Skin epidermis (tissue), 12 donors: Measurements from ENCODE around the gene NCF2.
"Not testable (repeated sequence)": the region's sequence is repeated elsewhere in the genome, so short reads cannot be mapped to it uniquely, and the experiment has no call there.

Experiments used
- H3K27ac ChIP-seq, 21 experiments: fragments of 200-600 bp; sonication (generic) in 11 of 21; one replicate each; pipeline ENCODE4 v1.5.0; 2020; ENCODE audit warnings: mild to moderate bottlenecking in 3 of 21, inconsistent platforms in 2 of 21, moderate library complexity in 2 of 21
- H3K4me3 ChIP-seq, 7 experiments: fragments of 200-600 bp; sonication (generic) in 2 of 7; one replicate each; pipeline ENCODE4 v1.5.0; 2020; ENCODE audit warnings: inconsistent platforms in 2 of 7, mild to moderate bottlenecking in 2 of 7, moderate library complexity in 1 of 7

Gene NCF2

DNA sequence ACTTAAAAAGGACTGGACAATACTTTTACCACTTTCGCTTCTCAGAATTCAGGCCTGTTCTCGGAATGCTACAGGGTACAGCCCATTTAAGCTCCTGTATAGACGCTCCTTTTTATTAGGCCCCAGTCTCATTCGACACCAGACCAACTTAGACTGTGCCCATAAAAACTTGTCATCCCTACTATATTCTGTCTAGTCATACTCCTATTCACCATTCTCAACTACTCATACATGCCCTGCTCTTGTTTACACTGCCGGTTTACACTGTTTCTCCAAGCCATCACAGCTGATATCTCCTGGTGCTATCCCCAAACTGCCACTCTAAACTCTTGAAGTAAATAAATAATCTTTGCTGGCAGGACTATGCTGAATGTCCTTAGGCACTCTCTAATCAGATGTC, 27.9 kb upstream of the NCF2 start:
- not testable (repeated sequence) for H3K27ac ChIP-seq, H3K4me3 ChIP-seq

DNA sequence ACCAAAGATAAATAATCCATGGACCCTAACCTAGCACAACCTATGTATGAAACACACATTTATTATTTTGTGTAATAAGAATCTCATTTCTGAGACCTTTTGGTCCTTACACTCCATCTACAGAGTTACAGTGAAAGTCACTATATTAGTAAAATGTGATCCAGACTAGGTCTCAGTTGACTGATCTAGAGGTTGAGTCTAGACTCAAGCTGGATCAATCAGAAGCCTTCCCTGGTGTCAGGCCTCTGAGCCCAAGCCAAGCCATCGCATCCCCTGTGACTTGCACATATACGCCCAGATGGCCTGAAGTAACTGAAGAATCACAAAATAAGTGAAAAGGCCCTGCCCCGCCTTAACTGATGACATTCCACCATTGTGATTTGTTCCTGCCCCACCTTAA, 22.7 kb upstream of the NCF2 start:
- H3K27ac ChIP-seq, H3K4me3 ChIP-seq: not testable (repeated sequence)

DNA sequence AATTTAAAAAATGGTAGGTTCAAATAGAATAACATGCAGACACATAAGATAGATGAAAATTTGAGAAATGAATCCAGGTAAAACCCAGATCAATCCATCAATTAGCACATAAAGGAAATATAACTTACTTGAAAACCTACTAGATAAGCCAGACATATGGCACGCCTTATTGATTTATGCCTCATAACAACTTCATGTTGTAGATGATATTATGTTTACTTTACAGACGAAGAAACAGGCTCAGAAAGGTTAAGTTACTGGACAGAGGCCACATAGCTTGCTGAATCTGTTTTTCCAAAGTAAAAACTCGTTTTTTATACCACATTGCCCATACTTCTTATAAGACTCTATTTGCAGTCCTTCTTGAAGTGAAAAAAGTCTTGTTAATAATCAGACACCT, 22.1 kb upstream of the NCF2 start:
- H3K27ac ChIP-seq = no peak overlapping the region

DNA sequence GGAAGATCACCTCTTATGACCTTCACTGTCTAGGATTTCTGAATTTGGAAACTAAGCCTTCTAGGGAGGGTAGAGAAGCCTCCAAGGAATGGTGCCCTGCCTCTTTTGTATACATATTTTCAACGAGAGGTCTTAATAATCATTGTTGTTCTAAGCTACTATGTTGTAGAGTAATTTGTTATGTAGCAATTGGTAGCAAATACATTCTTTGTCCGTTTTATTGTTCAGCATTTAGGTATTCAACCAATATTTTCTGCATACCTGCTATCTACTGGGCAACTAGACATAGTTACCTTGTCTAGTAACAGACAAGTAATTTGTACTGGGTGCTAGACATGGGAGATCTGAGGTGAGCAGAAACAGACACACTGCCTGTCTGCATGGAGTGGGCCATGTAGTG, 20.8 kb upstream of the NCF2 start:
- Histone ChIP-seq H3K4me3 (no peak overlapping the region), H3K27ac (peak overlapping the region in 1 of 21 experiments; percentile 33)

More for the DNA sequence above, 22.1 kb upstream of the NCF2 start:
- no peak overlapping the region for H3K4me3 ChIP-seq

DNA sequence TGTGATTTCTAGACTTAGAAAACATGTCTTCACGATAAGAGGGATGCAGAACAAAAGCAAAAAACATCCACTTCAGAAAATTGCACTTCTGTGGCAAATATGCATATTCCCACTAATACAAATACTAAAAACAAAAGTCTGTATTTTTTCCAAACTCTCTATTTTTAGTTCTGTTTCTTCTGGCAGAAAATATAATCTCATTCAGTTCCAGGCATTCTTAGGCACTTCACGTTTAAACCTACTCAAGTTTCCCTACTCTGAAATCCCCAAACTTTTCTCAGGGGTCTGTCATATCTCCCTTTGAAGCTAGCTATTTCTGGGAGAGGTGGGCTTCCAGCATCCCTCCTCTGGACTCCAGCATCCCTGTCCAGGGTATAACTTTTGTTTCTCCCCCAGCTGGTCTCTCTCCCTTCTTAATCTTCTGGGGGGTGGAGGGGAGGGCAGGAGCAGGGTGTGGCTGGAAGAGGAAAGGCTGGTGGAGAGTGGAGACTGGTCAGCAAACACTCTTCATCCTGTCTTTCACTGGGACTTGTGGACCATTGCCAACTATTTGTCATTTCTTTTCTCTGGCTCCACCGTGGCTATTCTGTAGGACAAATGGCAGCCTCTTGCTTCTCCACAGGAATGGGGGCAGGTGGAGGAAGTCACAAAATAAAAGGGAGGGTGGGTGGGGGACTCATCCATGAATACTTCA, 19.6 kb upstream of the NCF2 start:
- H3K4me3 ChIP-seq = no peak overlapping the region
- peak overlapping the region in 12 of 21 experiments; percentile 18 to 71 (median 44) for H3K27ac ChIP-seq

DNA sequence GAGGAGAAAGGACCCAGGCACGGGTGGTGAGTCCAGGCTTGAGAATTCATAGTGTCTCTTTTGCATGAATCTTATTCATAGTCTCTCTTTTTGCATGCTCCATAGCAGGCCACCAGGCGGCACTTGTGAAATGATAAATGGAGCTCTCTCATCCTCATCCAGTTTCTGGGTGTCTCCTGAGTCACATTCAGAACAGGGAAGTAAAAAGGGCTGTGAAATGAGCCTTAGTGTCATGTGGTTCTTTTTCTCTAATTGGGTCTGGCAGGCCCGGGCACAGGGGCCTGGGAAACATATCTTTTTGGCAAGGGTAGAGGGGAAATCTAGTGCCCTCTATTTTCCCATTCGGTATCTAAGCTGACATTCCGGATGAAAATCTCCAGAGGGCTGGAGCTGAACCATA, 19.1 kb upstream of the NCF2 start:
- H3K27ac ChIP-seq = peak overlapping the region in 18 of 21 experiments; percentile 12 to 71 (median 48)
- no peak overlapping the region for H3K4me3 ChIP-seq

DNA sequence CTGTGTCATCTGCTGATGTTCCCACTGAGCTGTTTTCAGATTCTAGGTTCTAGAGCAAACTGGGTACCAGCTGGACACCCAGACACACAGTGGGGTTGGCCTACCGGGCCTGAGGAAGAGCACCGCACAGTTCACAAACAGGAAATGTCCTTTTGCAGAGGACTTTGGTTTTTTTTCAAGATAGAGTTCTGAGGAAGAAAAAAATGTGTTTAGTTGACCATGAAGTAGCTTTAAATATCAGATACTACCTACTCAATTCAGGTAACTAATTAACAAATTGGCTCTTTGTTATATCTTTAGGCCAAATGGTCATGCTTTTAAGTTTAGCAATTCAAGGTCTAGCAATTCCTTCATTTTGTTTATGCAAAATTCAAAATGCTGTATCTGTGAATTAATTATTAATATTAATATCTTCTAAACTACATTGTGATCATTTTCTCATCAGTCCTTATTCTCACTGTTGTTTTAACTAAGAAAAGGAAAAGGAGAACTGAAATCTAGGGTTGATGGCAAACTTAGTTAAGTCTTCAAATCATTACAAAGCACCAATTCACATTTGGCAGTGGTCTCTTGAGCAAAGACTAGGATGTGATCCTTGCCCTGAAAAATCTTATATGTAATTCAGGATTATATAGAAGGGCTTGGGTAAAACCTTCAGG, 17.2 kb upstream of the NCF2 start:
- no peak overlapping the region for H3K4me3 ChIP-seq
- peak overlapping the region in 7 of 21 experiments; percentile 13 to 69 (median 30) for H3K27ac ChIP-seq

DNA sequence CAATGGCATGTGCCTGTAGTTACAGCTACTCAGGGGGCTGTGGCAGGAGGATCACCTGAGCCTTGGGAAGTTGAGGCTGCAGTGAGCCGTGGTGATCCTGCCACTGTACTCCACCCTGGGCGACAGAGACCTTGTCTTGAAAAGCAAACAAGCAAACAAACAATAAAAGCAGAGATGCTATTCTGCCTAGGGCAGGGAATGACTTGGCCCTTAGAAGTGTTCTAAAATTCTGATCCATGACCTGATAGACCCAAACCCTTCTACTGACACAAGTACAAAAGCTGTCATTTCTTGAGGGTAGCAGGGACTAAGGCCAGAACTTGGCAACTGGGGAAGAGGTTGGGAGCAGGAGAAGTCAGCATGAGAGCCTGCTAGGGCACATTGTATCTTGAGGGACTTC, 15.6 kb upstream of the NCF2 start:
- no peak overlapping the region for H3K4me3 ChIP-seq
- peak overlapping the region in 5 of 21 experiments; percentile 16 to 74 (median 52) for H3K27ac ChIP-seq

DNA sequence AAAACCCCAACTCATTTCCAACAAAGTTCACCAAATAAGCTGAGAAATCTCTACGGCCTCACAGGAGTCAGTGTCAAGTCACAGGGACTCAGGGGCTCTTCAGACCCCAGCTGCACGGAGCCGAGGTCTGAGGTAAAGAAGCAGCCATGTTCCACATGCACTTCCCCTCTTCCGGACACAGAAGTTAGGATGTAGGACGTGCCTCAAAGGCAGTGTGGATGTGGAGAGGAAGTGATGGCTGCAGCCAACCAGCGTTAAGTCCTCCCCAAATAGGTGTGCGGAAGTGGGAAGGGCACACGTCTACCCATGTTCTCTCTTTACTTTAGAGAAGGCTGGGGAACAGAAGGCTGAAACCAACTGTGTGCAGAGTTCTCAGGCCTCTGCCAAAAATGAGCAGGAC, 14.6 kb upstream of the NCF2 start:
- H3K27ac ChIP-seq = peak overlapping the region in 11 of 21 experiments; percentile 11 to 74 (median 48)
- H3K4me3 ChIP-seq = no peak overlapping the region

DNA sequence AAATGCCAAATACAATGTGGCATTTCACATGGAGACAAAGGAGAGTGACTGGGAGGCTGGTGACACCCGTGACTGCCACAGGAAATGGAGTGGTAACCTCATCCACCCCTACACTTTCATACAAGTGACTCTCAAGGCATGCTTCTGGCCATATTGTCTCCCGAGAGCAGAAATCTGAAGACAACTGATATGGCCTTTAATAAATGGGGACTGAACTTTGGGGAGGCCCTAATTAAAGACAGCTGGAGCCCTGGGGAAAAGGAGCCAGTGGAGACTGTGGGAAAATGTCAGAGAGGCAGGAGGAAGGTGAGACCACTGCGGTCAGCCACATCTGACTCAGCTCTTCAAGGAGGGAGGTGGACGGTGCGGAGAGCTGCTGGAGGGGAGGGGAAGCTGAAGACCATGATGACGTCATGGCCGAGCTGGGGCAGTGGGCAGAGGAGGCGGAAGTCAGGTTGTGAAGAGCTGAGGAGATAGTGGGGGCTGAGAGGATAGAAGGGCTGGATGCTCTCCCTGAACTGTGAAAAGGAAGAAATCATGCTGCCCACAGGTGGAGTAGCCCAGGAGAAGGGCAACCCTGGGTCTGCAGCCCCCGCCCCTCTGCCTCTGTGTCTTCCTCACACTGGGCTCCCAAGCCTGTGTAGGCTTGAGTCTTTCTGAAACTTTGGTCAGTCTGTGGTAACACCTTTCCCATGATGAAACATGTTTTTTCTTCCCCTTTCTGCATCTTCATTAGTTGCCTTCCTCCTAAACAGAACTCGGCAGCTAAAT, 14.0 kb upstream of the NCF2 start:
- Histone ChIP-seq H3K27ac (peak overlapping the region in 12 of 21 experiments; percentile 11 to 74 (median 46)), H3K4me3 (no peak overlapping the region)

DNA sequence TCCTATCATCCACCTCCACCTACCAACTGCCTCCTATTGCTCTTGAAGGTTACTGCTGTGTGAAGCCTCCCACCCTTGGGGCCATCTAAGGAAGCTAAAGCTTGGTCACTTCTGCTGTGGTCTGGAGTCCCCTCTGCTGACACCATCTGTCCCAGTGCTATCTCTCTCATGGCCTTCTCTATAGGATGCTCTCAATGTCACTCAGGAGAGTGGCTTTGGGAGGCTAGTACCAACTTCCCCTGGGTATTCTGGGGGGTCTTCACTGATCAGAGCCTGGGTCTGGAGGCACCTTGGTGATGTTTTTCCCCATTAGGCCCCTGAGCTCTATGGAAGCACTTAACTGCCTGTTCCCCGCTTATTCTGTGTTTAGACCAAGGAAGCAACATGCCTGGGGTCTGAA, 12.3 kb upstream of the NCF2 start:
- H3K4me3 ChIP-seq = no peak overlapping the region
- H3K27ac ChIP-seq = peak overlapping the region in 2 of 21 experiments; percentile 60 to 74

DNA sequence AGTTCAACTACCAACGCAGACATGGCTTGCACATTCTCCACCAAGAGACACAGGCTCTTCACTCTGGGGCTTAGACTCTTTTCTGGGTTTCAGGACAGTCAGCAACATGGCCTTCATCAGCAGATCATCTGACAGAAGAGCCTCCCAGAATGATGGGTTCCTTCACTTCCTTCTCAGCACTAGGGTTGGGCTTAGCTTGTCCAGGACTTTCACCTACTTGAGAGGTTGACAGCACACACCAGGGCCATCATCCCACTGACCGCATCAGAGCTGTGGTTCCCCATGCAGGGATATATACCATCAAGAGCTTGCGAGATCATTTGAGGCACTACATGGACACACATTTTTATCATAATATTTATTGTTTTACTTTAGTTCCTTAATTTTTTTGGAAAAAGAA, 10.4 kb upstream of the NCF2 start:
- Histone ChIP-seq H3K4me3 (no peak overlapping the region), H3K27ac (peak overlapping the region in 4 of 21 experiments; percentile 5 to 40 (median 24))

DNA sequence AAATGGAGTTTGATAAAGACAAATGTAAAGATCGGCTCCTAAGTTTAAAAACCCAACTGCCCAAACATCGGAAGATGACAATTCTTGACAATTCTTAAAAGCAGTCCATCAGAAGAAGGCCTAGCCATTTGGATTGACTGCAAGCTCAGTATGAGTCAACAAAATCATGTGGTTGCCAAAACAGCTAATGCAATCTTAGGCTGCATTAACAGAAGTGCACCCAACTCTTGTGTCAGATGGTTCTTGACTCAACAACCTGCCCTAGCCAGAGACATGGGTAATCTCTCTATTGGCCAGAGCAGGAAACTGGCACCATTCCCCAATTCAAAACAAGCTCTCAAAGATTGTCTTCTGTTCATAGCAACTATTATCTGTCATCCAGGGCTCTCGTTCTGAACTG, 9.9 kb upstream of the NCF2 start:
- H3K4me3 ChIP-seq = no peak overlapping the region
- H3K27ac ChIP-seq = peak overlapping the region in 4 of 21 experiments; percentile 5 to 40 (median 24)

DNA sequence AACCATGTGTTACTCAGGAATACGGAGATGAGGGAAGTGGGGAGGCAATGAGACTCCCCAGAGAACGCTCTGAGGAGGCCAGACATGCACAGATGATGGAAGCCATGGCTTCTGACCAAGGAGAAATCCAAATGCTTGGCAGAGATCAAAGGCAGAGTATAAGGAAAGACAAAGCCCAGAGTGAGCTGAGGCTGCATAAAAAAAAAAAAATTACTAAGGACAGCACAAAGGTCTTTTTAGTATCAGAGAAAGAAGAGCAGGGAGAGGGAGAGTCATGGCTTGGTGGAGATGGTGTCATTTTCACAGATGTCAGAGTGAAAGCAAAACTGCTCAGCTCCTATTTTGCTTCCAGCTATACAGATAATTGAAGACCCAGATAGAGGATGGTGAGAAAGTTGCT, 8.1 kb upstream of the NCF2 start:
- H3K4me3 ChIP-seq = no peak overlapping the region
- H3K27ac ChIP-seq = peak overlapping the region in 4 of 21 experiments; percentile 15 to 52 (median 34)

DNA sequence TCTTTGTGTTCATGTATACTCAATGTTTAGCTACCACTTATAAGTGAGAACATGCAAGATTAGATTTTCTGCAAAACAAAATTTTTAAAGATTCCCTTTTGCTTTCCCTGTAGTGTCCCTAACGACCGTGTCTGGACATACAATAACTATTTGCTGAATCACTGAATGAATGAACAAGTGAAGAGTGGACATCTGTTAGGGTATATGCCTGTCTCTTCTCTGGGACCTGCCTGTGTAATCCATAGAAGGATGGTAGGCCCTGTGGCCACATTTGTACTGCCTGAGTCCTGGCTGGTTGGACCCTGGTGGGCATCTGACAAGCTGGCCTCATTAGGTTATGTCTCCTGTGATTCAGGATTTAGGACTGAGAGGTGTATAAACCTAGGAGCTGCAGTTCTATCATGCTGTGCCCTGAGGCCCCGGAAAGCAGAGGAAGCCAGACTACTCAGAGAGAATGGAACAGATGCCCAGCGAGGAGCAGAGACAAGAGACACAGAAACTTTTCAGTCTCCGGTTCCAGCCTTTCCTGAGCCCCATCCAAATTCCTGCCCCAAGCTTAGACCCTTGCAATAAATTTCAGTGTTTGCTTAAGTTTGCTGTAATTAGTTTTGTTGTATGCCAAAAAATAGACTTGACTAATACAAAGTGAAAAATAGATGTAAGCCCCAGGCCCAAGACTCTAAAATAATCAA, 7.5 kb upstream of the NCF2 start:
- Histone ChIP-seq H3K4me3 (no peak overlapping the region), H3K27ac (peak overlapping the region in 4 of 21 experiments; percentile 10 to 52 (median 20))

DNA sequence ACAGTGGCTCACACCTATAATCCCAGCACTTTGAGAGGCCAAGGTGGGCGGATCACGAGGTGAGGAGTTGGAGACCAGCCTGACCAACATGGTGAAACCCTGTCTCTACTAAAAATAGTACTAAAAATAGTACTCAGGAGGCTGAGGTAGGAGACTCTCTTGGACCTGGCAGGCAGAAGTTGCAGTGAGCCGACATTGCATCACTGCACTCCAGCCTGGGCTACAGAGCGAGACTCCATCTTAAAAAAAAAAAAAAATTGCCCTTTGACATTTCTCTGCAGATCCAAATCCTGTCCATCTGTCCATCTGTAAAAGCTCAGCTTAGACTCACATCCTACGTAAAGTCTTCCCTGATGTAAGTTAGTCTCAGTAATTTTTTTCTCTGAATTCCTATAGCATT, 6.2 kb upstream of the NCF2 start:
- Histone ChIP-seq H3K4me3 (no peak overlapping the region), H3K27ac (no peak overlapping the region)

DNA sequence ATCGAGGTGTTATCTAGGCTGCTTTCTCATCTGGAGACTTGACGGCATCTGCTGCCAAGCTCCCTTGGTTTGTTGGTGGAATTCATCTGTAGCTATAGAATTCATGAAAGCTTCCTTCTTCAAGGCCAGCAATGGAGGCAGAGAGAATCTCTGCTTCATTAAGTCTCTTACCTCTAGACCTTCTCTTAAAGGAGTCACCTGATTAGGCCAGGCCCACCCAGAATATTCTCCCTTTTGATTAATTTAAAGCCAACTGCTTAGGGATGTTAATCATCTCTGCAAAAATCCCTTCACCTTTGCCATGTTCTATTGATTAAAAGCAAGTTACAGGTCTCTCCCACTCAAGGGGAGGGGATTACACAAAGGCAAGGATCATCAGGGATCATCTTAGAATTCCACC, 5.3 kb upstream of the NCF2 start:
- Histone ChIP-seq H3K4me3 (no peak overlapping the region), H3K27ac (no peak overlapping the region)

DNA sequence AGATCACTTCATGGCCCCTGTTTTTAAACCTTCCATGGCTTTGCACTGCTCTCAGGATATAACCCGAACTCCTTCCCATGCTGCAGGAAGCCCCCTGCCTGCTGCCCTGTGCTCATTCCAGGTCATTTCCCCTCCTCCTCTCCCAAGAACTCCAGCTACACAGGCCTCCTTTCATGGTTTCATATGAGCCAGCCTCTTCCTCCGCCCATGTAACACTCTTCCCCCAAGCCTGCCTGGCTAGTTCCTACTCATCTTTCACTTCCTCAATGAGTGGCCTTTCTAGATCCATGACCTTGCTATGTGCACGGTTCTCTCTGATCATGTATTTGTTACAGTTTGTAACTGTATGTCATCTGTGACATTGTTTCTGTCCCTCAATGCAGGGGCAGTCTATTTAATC, 3.1 kb upstream of the NCF2 start:
- Histone ChIP-seq H3K27ac (peak overlapping the region in 9 of 21 experiments; percentile 1 to 70 (median 53)), H3K4me3 (no peak overlapping the region)

DNA sequence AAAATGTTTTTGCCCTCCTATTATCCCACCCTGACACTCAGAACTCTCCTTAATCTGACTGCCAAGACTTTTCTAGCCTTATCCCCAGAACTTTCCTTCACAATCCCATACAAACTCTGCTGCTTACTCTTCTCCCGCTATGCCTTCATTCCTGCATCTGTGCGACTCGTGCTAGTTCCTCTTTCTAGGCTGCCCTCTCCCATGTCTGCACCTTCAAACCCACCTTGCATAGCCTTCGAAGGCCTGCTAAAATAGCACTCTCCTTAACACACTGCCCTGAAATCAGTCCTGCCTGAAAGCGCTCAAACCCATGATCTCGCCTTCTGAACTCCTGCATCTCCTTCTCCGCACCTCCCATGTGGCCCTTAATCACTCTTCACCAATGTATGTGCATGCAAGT, 2.5 kb upstream of the NCF2 start:
- Histone ChIP-seq H3K27ac (peak overlapping the region in 7 of 21 experiments; percentile 11 to 70 (median 53)), H3K4me3 (no peak overlapping the region)

DNA sequence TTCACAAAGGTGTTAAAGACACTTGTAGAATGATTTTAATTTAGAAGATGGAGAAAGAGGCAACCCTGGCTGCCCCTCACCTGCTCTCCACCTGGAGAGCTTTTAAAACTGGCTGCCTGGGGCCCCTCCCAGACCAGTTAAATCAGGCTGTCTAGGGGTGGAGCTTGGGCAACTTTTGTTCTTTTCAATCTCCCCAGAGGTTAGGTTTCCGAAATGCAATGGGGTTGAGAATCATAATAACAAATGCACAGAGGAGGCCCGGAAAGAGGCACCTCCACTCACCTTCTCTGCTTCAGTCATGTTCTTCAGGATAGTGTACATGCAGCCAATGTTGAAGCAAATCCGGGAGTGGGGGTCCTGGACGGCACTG, 400 bp downstream of the NCF2 start:
- Histone ChIP-seq H3K4me3 (peak overlapping the region in 6 of 7 experiments; percentile 3 to 31 (median 14)), H3K27ac (peak overlapping the region in 20 of 21 experiments; percentile 31 to 87 (median 70))
